ENCODE results near the gene LRRC75A.

DNA sequence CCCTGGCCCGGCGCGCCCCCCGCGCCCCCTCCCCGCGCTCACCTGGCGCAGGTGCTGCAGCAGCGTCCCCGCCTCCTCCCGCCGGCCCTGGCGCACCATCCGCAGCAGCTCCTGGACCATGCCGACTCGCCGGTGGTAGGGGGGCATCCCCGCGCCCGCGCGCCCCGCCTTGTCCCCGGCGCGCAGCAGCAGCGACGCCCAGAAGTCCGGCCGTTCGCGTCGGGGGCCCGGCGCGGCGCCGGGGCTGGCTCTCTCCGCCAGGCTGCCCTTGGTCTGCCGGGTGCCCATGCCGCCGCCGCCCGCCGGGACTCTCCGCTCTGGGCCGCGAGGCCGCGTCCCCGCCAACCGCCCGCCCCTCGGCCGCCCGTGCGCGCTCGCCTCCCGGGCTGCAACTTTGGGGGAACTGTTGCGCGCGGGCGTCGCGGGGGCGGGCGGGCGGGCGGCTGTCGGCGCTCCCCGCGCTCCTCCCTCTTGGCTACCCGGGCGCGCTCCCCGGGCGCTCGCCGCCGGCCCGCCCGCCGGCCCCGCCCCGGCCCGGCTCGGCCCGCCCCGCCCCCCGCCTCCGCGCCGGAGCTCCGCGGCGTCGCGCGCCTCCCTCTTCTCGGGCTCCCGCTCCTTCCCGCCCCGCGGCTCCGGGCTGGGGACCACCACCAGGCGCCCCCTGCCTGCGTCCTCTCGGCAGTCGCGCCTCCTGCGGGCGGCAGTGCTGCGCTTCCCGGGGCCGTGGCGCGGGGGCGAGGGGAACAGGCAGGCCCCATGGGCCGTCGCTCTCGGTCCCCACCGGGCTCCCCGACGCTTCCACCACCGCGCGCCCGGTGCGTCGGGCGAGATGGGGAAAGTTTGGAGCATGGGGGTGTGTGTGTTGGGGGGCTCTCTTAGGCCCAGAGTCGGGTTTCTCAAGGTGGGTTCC lies at the start of gene LRRC75A:
- TF ChIP-seq, protein P1, sequence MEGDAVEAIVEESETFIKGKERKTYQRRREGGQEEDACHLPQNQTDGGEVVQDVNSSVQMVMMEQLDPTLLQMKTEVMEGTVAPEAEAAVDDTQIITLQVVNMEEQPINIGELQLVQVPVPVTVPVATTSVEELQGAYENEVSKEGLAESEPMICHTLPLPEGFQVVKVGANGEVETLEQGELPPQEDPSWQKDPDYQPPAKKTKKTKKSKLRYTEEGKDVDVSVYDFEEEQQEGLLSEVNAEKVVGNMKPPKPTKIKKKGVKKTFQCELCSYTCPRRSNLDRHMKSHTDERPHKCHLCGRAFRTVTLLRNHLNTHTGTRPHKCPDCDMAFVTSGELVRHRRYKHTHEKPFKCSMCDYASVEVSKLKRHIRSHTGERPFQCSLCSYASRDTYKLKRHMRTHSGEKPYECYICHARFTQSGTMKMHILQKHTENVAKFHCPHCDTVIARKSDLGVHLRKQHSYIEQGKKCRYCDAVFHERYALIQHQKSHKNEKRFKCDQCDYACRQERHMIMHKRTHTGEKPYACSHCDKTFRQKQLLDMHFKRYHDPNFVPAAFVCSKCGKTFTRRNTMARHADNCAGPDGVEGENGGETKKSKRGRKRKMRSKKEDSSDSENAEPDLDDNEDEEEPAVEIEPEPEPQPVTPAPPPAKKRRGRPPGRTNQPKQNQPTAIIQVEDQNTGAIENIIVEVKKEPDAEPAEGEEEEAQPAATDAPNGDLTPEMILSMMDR (conservative IDR thresholded peaks at IDR 0.05 in 1 of 2, IDR thresholded peaks at IDR 0.05 in 1 of 2; ENCODE audit: low read depth in 1 of 2, low read length in 2 of 2): no peak
- no peak for TF ChIP-seq EZH2 (IDR thresholded peaks at IDR 0.05; ENCODE audit: low read length, missing control alignments)
